Measurements from ENCODE around the gene TMEM115.
A peak's percentile ranks its signal among the peaks of the same experiment; 100 is the strongest.

The TMEM115 gene

DNA sequence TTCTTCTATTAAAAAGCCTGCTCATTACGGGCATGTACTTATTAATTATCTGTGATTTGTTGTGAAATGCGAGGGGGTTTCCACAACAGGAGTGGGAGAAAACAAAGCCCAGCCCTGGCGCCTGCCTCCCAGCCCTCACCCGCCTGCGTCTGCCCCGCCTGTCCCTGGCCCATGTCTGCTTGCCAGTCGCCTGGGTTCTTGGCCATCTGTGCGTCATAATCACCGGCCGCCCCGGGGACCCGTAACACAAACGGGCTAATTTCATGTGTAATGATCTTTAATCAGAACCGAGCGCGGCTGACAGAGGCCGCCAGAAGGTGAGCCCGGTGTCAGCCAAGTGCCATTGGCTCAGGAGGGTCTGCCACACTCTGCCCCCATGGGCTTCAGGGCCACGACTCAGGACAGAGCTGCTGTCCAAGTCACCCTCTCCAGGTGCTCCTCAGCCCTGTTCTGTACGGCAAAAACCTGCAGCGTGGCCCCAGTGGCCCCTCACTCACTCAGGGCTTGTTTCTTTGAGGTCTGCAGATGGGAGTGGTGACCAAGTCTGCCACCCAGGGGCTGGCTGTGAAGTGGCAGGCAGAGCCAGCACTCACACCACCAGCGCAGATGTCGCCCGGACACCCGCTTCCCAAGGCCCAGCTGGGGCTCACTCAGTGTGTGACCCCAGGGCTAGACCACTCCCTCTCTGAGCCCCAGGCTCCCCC is 28.8 kb upstream of the TMEM115 start:
- ATAC-seq, result peak; percentile 69
- TF ChIP-seq CSDC2 (CRISPR knock-in tag; IDR thresholded peaks at IDR 0.05), result no peak
- TF ChIP-seq, protein P1, sequence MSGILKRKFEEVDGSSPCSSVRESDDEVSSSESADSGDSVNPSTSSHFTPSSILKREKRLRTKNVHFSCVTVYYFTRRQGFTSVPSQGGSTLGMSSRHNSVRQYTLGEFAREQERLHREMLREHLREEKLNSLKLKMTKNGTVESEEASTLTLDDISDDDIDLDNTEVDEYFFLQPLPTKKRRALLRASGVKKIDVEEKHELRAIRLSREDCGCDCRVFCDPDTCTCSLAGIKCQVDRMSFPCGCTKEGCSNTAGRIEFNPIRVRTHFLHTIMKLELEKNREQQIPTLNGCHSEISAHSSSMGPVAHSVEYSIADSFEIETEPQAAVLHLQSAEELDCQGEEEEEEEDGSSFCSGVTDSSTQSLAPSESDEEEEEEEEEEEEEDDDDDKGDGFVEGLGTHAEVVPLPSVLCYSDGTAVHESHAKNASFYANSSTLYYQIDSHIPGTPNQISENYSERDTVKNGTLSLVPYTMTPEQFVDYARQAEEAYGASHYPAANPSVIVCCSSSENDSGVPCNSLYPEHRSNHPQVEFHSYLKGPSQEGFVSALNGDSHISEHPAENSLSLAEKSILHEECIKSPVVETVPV (CRISPR knock-in tag; IDR thresholded peaks at IDR 0.05), result no peak
- TF ChIP-seq, protein P2, sequence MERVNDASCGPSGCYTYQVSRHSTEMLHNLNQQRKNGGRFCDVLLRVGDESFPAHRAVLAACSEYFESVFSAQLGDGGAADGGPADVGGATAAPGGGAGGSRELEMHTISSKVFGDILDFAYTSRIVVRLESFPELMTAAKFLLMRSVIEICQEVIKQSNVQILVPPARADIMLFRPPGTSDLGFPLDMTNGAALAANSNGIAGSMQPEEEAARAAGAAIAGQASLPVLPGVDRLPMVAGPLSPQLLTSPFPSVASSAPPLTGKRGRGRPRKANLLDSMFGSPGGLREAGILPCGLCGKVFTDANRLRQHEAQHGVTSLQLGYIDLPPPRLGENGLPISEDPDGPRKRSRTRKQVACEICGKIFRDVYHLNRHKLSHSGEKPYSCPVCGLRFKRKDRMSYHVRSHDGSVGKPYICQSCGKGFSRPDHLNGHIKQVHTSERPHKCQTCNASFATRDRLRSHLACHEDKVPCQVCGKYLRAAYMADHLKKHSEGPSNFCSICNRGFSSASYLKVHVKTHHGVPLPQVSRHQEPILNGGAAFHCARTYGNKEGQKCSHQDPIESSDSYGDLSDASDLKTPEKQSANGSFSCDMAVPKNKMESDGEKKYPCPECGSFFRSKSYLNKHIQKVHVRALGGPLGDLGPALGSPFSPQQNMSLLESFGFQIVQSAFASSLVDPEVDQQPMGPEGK (CRISPR knock-in tag; IDR thresholded peaks at IDR 0.05; ENCODE audit: borderline replicate concordance), result no peak
- TF ChIP-seq RARB (CRISPR knock-in tag; IDR thresholded peaks at IDR 0.05), result no peak
- peak; percentile 65 for TF ChIP-seq ZNF70 (CRISPR knock-in tag; IDR thresholded peaks at IDR 0.05)

DNA sequence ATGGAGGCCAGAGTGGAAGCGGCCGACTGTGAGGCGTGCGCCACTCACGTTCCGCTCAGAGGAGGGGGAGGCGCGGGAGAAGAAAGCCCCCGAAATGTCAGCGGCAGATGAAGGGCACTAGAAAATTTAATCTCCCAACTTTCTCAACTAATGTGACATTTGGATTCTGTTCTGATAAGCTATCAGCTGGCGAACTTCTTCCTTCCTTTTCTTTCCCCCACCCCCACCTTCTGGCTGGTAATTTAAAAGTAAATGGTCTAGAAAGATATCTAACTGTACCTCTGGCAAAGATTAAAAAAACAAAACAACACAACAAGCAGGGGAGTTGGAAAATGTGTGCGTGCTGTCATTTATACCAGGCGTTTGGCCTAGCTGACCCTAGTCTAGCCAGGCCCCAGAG is 26.4 kb upstream of the TMEM115 start:
- TF ChIP-seq, protein P3, sequence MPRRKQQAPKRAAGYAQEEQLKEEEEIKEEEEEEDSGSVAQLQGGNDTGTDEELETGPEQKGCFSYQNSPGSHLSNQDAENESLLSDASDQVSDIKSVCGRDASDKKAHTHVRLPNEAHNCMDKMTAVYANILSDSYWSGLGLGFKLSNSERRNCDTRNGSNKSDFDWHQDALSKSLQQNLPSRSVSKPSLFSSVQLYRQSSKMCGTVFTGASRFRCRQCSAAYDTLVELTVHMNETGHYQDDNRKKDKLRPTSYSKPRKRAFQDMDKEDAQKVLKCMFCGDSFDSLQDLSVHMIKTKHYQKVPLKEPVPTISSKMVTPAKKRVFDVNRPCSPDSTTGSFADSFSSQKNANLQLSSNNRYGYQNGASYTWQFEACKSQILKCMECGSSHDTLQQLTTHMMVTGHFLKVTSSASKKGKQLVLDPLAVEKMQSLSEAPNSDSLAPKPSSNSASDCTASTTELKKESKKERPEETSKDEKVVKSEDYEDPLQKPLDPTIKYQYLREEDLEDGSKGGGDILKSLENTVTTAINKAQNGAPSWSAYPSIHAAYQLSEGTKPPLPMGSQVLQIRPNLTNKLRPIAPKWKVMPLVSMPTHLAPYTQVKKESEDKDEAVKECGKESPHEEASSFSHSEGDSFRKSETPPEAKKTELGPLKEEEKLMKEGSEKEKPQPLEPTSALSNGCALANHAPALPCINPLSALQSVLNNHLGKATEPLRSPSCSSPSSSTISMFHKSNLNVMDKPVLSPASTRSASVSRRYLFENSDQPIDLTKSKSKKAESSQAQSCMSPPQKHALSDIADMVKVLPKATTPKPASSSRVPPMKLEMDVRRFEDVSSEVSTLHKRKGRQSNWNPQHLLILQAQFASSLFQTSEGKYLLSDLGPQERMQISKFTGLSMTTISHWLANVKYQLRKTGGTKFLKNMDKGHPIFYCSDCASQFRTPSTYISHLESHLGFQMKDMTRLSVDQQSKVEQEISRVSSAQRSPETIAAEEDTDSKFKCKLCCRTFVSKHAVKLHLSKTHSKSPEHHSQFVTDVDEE (CRISPR knock-in tag; IDR thresholded peaks at IDR 0.05), result 0 out of 2 replicates have a peak, but pooled peaks have one; percentile 36
- TF ChIP-seq, protein P4, sequence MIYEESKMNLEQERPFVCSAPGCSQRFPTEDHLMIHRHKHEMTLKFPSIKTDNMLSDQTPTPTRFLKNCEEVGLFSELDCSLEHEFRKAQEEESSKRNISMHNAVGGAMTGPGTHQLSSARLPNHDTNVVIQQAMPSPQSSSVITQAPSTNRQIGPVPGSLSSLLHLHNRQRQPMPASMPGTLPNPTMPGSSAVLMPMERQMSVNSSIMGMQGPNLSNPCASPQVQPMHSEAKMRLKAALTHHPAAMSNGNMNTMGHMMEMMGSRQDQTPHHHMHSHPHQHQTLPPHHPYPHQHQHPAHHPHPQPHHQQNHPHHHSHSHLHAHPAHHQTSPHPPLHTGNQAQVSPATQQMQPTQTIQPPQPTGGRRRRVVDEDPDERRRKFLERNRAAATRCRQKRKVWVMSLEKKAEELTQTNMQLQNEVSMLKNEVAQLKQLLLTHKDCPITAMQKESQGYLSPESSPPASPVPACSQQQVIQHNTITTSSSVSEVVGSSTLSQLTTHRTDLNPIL (CRISPR knock-in tag; IDR thresholded peaks at IDR 0.05; ENCODE audit: low read depth), result no peak
- no peak for ATAC-seq

DNA sequence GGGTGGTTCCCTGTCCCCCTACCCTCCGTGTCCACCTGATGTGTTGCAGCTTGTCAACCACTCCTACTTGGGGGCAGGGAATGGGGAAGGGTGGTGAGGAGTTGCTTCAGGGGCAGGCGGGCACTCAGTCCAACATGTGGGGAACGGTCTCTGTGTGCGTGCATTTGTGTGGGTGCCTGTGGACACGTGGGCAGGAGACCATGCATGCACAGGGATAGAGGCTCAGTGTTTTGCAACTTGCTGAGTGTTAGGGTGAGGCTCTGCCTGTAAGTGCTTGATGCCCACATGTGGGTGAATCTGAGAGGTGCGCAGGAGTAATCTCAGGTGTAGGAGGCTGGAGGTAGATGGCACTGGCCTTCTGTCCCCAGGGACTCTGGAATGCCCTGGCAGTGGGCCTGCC is 24.4 kb upstream of the TMEM115 start:
- no peak for TF ChIP-seq BACH2 (CRISPR knock-in tag; IDR thresholded peaks at IDR 0.05; ENCODE audit: borderline replicate concordance)
- TF ChIP-seq, protein P3 (CRISPR knock-in tag; IDR thresholded peaks at IDR 0.05), result no peak
- TF ChIP-seq, protein P5, sequence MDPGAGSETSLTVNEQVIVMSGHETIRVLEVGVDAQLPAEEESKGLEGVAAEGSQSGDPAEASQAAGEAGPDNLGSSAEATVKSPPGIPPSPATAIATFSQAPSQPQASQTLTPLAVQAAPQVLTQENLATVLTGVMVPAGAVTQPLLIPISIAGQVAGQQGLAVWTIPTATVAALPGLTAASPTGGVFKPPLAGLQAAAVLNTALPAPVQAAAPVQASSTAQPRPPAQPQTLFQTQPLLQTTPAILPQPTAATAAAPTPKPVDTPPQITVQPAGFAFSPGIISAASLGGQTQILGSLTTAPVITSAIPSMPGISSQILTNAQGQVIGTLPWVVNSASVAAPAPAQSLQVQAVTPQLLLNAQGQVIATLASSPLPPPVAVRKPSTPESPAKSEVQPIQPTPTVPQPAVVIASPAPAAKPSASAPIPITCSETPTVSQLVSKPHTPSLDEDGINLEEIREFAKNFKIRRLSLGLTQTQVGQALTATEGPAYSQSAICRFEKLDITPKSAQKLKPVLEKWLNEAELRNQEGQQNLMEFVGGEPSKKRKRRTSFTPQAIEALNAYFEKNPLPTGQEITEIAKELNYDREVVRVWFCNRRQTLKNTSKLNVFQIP (CRISPR knock-in tag; IDR thresholded peaks at IDR 0.05; ENCODE audit: borderline replicate concordance, low read depth), result no peak
- no peak for TF ChIP-seq CSDC2 (CRISPR knock-in tag; IDR thresholded peaks at IDR 0.05)
- TF ChIP-seq ZFP3 (CRISPR knock-in tag; IDR thresholded peaks at IDR 0.05), result no peak
- TF ChIP-seq OSR1 (CRISPR knock-in tag; IDR thresholded peaks at IDR 0.05), result no peak
- TF ChIP-seq RARB (CRISPR knock-in tag; IDR thresholded peaks at IDR 0.05), result no peak
- no peak for TF ChIP-seq ISL1 (CRISPR knock-in tag; IDR thresholded peaks at IDR 0.05)
- TF ChIP-seq ZNF565 (CRISPR knock-in tag; conservative IDR thresholded peaks at IDR 0.05; ENCODE audit: low read depth), result no peak
- no peak for TF ChIP-seq ZNF70 (CRISPR knock-in tag; IDR thresholded peaks at IDR 0.05)
- TF ChIP-seq ZFP30 (CRISPR knock-in tag; IDR thresholded peaks at IDR 0.05), result no peak
- TF ChIP-seq SNAI2 (CRISPR knock-in tag; IDR thresholded peaks at IDR 0.05), result no peak
- TF ChIP-seq, protein P4 (CRISPR knock-in tag; IDR thresholded peaks at IDR 0.05; ENCODE audit: low read depth), result no peak
- TF ChIP-seq ZNF8 (CRISPR knock-in tag; IDR thresholded peaks at IDR 0.05), result no peak
- no peak for TF ChIP-seq ESRRG (CRISPR knock-in tag; IDR thresholded peaks at IDR 0.05)
- TF ChIP-seq PPARA (CRISPR knock-in tag; IDR thresholded peaks at IDR 0.05; ENCODE audit: borderline replicate concordance), result no peak
- TF ChIP-seq, protein P2 (CRISPR knock-in tag; IDR thresholded peaks at IDR 0.05; ENCODE audit: borderline replicate concordance), result no peak
- no peak for TF ChIP-seq ARNTL (CRISPR knock-in tag; IDR thresholded peaks at IDR 0.05; ENCODE audit: borderline replicate concordance, low read depth)
- TF ChIP-seq ZC3H10 (CRISPR knock-in tag; IDR thresholded peaks at IDR 0.05), result no peak
- ATAC-seq, result no peak

Data from SK-N-SH treated with all-trans-retinoic acid at 6 μM for 48 hours (cell line).